Suprapubic skin (tissue), 3 donors: ENCODE data around the gene HNF1A.

Experiments used
- POLR2A ChIP-seq, 2 donors: fragments of 450-650 bp; IDR thresholded peaks; one replicate each; pipeline ENCODE4 v1.6.1; 2017; ENCODE audit warnings: antibody characterized with exemption in 2 of 2, mild to moderate bottlenecking in 2 of 2, moderate library complexity in 2 of 2
- TF ChIP-seq, protein P1 (sequence below), 2 donors: fragments of 200-600 bp in 1 of 2; fragments of 450-650 bp in 1 of 2; sonication (generic) in 1 of 2; IDR thresholded peaks; one replicate each; pipeline ENCODE4 v1.5.1; 2016 to 2019; ENCODE audit warnings: antibody characterized with exemption in 2 of 2, mild to moderate bottlenecking in 1 of 2, moderate library complexity in 1 of 2

DNA sequence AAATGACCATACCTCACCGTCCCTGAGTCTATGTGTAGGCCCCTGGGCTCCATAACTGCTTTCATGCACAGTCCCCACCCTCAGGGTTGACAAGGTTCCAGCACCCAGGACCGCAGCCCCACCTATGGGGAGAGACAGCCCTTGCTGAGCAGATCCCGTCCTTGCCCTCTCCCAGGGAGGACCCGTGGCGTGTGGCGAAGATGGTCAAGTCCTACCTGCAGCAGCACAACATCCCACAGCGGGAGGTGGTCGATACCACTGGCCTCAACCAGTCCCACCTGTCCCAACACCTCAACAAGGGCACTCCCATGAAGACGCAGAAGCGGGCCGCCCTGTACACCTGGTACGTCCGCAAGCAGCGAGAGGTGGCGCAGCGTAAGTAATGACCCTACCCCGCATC, 10.3 kb downstream of the HNF1A start:
- TF ChIP-seq, protein P1, sequence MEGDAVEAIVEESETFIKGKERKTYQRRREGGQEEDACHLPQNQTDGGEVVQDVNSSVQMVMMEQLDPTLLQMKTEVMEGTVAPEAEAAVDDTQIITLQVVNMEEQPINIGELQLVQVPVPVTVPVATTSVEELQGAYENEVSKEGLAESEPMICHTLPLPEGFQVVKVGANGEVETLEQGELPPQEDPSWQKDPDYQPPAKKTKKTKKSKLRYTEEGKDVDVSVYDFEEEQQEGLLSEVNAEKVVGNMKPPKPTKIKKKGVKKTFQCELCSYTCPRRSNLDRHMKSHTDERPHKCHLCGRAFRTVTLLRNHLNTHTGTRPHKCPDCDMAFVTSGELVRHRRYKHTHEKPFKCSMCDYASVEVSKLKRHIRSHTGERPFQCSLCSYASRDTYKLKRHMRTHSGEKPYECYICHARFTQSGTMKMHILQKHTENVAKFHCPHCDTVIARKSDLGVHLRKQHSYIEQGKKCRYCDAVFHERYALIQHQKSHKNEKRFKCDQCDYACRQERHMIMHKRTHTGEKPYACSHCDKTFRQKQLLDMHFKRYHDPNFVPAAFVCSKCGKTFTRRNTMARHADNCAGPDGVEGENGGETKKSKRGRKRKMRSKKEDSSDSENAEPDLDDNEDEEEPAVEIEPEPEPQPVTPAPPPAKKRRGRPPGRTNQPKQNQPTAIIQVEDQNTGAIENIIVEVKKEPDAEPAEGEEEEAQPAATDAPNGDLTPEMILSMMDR (IDR thresholded peaks at IDR 0.05): no peak
- no peak for TF ChIP-seq POLR2A (IDR thresholded peaks at IDR 0.05)
